CD4-positive, alpha-beta memory T cell (primary cell): ENCODE results near the gene RABGEF1. TPM values are rescaled to one million over a fixed set of nuclear protein-coding genes. Genes with fewer than 3 reads are reported as not detected.

ENCODE experiments used
- CTCF ChIA-PET: fragments of 350-600 bp; sonication (Branson Sonifier 250); formaldehyde crosslinking; loops from one replicate; lab custom pipeline; 2021; ENCODE audit warnings: inconsistent platforms; ENCODE audit not compliant: partially characterized antibody; lab: Charles Lee
- POLR2A ChIA-PET: fragments of 350-600 bp; sonication (Branson Sonifier 250); formaldehyde crosslinking; loops from one replicate; lab custom pipeline; 2021; ENCODE audit not compliant: partially characterized antibody; lab: Charles Lee
- DNase-seq, 5 donors: peaks; one replicate each; pipeline versions ENCODE4 v3.0.0 to v3.0.0-alpha.2; 2020 to 2022; ENCODE audit warnings: mixed read lengths in 1 of 5
- H3K27ac ChIP-seq: one replicate; pipeline ENCODE4 v1.7.0; 2013; ENCODE audit warnings: low read depth, low read length
- H3K27me3 ChIP-seq: 2 replicates; pipeline ENCODE4 v1.7.0; 2013; ENCODE audit warnings: mild to moderate bottlenecking, low read length, moderate library complexity; ENCODE audit not compliant: insufficient read depth
- H3K36me3 ChIP-seq: 2 replicates; pipeline ENCODE4 v1.7.0; 2013; ENCODE audit warnings: mild to moderate bottlenecking, low read length, moderate library complexity; ENCODE audit not compliant: insufficient read depth
- H3K4me1 ChIP-seq: 2 replicates; pipeline ENCODE4 v1.7.0; 2013; ENCODE audit warnings: mild to moderate bottlenecking, low read length, moderate library complexity; ENCODE audit not compliant: insufficient read depth
- H3K4me3 ChIP-seq, 2 donors: one replicate each; pipeline ENCODE4 v1.7.0; 2013; ENCODE audit warnings: low read length in 2 of 2, mild to moderate bottlenecking in 1 of 2
- H3K9me3 ChIP-seq, 2 donors: one replicate each; pipeline ENCODE4 v1.7.0; 2013; ENCODE audit warnings: low read length in 2 of 2, control low read depth in 1 of 2; ENCODE audit not compliant: control insufficient read depth in 1 of 2
- H3K27ac Mint-ChIP-seq, 7 donors: one replicate each; pipeline ENCODE4 v1.8.0; 2020 to 2021; ENCODE audit warnings: mixed read lengths in 7 of 7, mild to moderate bottlenecking in 6 of 7, inconsistent platforms in 3 of 7, moderate library complexity in 3 of 7
- H3K27me3 Mint-ChIP-seq, 2 donors: one replicate each; pipeline ENCODE4 v1.8.0; 2020 to 2021; ENCODE audit warnings: mixed read lengths in 2 of 2
- H3K36me3 Mint-ChIP-seq, 2 donors: one replicate each; pipeline ENCODE4 v1.8.0; 2020 to 2021; ENCODE audit warnings: mixed read lengths in 2 of 2, inconsistent platforms in 1 of 2, mild to moderate bottlenecking in 1 of 2
- H3K4me1 Mint-ChIP-seq, 4 donors: one replicate each; pipeline ENCODE4 v1.8.0; 2020 to 2021; ENCODE audit warnings: mixed read lengths in 4 of 4, mild to moderate bottlenecking in 1 of 4
- H3K4me3 Mint-ChIP-seq, 8 donors: one replicate each; pipeline ENCODE4 v1.8.0; 2020 to 2021; ENCODE audit warnings: mixed read lengths in 8 of 8, mild to moderate bottlenecking in 7 of 8, moderate library complexity in 6 of 8, inconsistent platforms in 3 of 8
- H3K9me3 Mint-ChIP-seq, 8 donors: one replicate each; pipeline ENCODE4 v1.8.0; 2020 to 2021; ENCODE audit warnings: mixed read lengths in 8 of 8, mild to moderate bottlenecking in 5 of 8, inconsistent platforms in 3 of 8, moderate library complexity in 1 of 8
- intact Hi-C: fragments of 100-400 bp; cut with micrococcal nuclease; formaldehyde crosslinking; loops from one replicate; pipeline ENCODE4 v1.15.1; 2023
- polyA plus RNA-seq, 2 donors: library from polyadenylated mRNA; unstranded; fragments of 300-500 nt; fragmentation: Illumina TruSeq; gene quantifications; one replicate each; pipeline ENCODE4 v1.2.3, GENCODE V29; 2021
- total RNA-seq, 2 experiments: library from RNA; stranded (reverse); gene quantifications; one replicate each; pipeline ENCODE4 v1.2.3, GENCODE V29; 2021

RABGEF1 gene
- total and polyA plus RNA-seq, 4 experiments from 2014 or later: 16.2 to 28.6 (median 22.4) TPM

GRCh38 chr7:66859339-66859738 lies 118.8 kb downstream of the RABGEF1 start:
- Mint-ChIP-seq H3K9me3 (no peaks in the 10 kb centered on the region), H3K27me3 (no peaks in the 10 kb centered on the region), H3K27ac (peak overlapping the region; percentile 44 to 97 (median 95)), H3K4me1 (peaks cover 9 to 12% (median 11%) of the 10 kb centered on the region in 4 donors), H3K4me3 (peak overlapping the region in 6 of 8 donors; percentile 22 to 84 (median 66)), H3K36me3 (peaks cover 4 to 28% of the 10 kb centered on the region in 2 donors)
- ChIA-PET CTCF (no interaction called here), POLR2A (interaction anchor here (1.0 to 3.0 kb wide), 4 partner anchors 8 to 62 kb away, joined by 3 to 41 read pairs (median 5); partner anchors contain the start of gene TMEM248)
- intact Hi-C loops: no loop called here
- Histone ChIP-seq H3K27me3 (no peaks in the 10 kb centered on the region), H3K36me3 (no peaks in the 10 kb centered on the region), H3K27ac (peak overlapping the region; percentile 32), H3K4me1 (no peaks in the 10 kb centered on the region), H3K4me3 (no peak overlapping the region), H3K9me3 (no peaks in the 10 kb centered on the region)
- DNase-seq: no peak

DNA sequence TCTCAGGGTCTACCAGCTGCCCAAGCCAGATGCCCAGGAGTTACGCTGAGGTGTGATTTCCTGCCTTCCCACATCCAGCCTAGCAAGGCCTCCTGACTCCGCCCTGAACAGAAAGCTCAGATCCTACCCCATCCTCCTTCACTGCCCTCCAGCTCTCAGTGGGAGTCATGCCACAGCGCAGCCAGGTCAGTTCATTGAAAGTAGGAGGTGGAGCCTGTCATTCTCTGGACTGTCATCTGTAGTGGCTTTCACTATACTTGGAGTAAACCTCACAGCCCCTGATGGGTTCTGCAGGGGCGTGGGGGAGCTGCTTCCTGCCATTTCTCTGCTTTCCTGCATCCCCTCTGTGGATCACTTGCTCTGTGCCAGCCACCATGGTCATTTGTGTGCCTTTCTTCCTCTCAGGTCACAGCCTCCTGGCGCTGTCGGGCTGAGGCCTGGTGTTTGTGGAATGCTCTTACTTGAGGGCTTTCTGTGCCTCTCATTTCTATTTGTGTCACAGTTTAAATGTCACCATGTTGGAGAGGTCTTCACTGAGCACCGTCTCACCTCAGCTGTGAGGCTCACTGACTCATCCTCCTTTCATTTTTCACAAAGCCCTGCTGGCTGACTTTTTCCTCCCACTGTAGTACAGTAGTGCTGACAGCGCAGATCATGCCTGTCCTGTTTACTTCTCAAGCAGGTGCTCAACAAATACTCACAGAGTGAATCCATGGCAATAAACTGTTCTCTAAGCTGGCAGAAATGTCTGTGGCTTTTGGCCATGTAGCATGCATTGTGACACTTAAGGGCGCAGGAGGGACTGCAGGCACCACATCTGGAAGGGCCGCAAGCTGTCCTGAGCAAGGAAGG lies 119.5 kb downstream of the RABGEF1 start:
- Histone ChIP-seq H3K36me3 (no peaks in the 10 kb centered on the region), H3K4me1 (no peaks in the 10 kb centered on the region), H3K9me3 (no peaks in the 10 kb centered on the region), H3K4me3 (no peak overlapping the region), H3K27me3 (no peaks in the 10 kb centered on the region), H3K27ac (peak overlapping the region; percentile 32)
- Mint-ChIP-seq H3K27ac (peak overlapping the region; percentile 44 to 97 (median 95)), H3K4me3 (peak overlapping the region; percentile 57 to 84 (median 66)), H3K4me1 (peaks cover 9 to 12% (median 11%) of the 10 kb centered on the region in 4 donors), H3K9me3 (no peaks in the 10 kb centered on the region), H3K27me3 (no peaks in the 10 kb centered on the region), H3K36me3 (peaks cover 4 to 28% of the 10 kb centered on the region in 2 donors)
- peak in 3 of 5 donors; percentile 8 to 37 (median 33) for DNase-seq
- ChIA-PET POLR2A (interaction anchor here (1.0 to 3.0 kb wide), 4 partner anchors 9 to 61 kb away, joined by 3 to 41 read pairs (median 5); partner anchors contain the start of gene TMEM248), CTCF (no interaction called here)
- intact Hi-C loops: no loop called here

GRCh38 chr7:66860767-66861166 lies 120.2 kb downstream of the RABGEF1 start:
- CTCF ChIA-PET: no interaction called here
- no peaks in the 10 kb centered on the region for H3K9me3 Mint-ChIP-seq

More at GRCh38 chr7:66860767-66861166, 120.2 kb downstream of the RABGEF1 start:
- H3K4me3 Mint-ChIP-seq: no peak overlapping the region
- POLR2A ChIA-PET: interaction anchor here (1.4 to 3.0 kb wide), 2 partner anchors 16 to 61 kb away, joined by 6 to 41 read pairs; partner anchors contain the start of gene TMEM248
- H3K4me1 ChIP-seq: no peaks in the 10 kb centered on the region
- DNase-seq: no peak
- H3K4me3 ChIP-seq: no peak overlapping the region
- no peak overlapping the region for H3K27ac ChIP-seq
- H3K9me3 ChIP-seq: no peaks in the 10 kb centered on the region
- H3K27me3 ChIP-seq: no peaks in the 10 kb centered on the region
- intact Hi-C loops: no loop called here
- peaks cover 10 to 12% (median 11%) of the 10 kb centered on the region in 4 donors for H3K4me1 Mint-ChIP-seq
- H3K36me3 Mint-ChIP-seq: peaks cover 4 to 28% of the 10 kb centered on the region in 2 donors
- H3K36me3 ChIP-seq: no peaks in the 10 kb centered on the region
- no peaks in the 10 kb centered on the region for H3K27me3 Mint-ChIP-seq
- peak overlapping the region in 4 of 7 donors; percentile 57 to 97 (median 80) for H3K27ac Mint-ChIP-seq

Other genes starting within 250 kb of the RABGEF1 start
- 10 to 100 TPM; 57.3 to 63.8 TPM for gene KCTD7, start 111.9 kb upstream of the RABGEF1 start, total RNA-seq
- 10 to 100 TPM; 10.1 to 22.2 TPM for gene KCTD7, start 111.9 kb upstream of the RABGEF1 start, polyA plus RNA-seq
- 10 to 100 TPM; 95.9 to 96.8 TPM for gene TMEM248, start 180.5 kb downstream of the RABGEF1 start, total RNA-seq
- 100 to 1,000 TPM; 128 to 134 TPM for gene TMEM248, start 180.5 kb downstream of the RABGEF1 start, polyA plus RNA-seq